ENCODE data around the gene LRRC8A.
A peak's percentile ranks its signal among the peaks of the same experiment; 100 is the strongest.
"Not testable (repeated sequence)": the region's sequence is repeated elsewhere in the genome, so short reads cannot be mapped to it uniquely, and the experiment has no call there.

The LRRC8A gene

DNA sequence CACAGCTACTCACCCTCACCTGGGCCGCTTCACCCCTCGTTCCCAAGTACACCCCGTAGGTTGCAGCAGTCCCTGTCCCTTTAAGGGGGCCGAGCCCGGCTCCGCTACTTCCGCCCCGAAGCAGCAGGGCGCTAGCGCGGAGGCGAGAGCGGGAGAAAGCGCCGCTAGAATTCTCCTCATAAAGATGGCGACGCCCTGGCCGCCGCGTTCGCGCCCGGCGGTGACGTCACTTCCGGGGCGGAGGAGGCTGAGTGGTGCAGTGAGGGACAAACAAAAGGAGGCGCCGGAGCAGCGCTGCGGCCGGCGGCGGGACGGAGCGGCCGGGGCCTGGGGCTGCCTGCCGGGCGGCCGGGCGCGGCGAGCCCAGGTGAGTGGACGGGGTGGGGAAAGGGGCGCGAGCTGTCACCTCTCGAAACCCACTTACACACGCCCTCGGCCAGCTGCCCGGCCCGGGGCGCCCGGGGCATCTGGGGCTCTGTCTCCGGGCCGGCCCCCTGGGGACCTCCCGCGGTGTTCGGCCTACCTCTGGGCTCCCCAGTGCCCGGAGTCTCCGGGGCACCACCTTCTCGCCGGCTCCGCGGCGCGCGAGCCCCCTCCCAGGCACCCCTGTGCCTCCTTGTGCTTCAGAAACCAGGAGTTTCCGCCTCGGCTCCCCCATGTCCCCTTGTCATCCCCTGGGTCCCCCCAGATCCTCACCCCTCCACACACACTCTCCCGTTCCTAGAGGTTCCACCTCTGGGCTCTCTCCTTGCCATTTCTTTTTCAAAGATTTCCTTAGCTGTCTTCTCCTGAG is at the start of gene LRRC8A, which contains the start of gene KYAT1:
LRRC8A (plus strand) TSS at position 250 of the 793 bp plus-strand sequence. CDS start 25,032 bp downstream, outside the sequence.
KYAT1 (minus strand) TSS at position 67 of the 793 bp plus-strand sequence. CDS start 36,545 bp downstream, outside the sequence.
- peak; percentile 99 for DNase-seq (ENCODE audit: low read depth)

DNA sequence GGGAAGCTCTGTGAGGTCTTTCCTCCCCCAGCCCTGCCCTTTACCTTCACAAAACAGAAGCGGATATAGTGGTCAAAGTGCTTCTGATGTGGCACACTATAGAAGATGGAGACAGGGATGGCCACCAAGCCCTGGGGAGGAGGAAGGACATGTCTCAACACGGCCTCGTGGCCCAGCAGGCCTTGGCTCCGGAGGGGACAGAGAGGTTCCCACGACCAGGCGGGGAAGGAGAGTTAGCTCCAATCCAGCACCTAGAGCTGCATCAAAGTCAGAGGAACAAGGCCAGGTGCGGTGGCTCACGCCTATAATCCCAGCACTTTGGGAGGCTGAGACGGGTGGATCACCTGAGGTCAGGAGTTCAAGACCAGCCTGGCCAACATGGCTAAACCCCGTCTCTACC is 48.2 kb upstream of the LRRC8A start:
- no peak for DNase-seq (ENCODE audit: low read depth)

DNA sequence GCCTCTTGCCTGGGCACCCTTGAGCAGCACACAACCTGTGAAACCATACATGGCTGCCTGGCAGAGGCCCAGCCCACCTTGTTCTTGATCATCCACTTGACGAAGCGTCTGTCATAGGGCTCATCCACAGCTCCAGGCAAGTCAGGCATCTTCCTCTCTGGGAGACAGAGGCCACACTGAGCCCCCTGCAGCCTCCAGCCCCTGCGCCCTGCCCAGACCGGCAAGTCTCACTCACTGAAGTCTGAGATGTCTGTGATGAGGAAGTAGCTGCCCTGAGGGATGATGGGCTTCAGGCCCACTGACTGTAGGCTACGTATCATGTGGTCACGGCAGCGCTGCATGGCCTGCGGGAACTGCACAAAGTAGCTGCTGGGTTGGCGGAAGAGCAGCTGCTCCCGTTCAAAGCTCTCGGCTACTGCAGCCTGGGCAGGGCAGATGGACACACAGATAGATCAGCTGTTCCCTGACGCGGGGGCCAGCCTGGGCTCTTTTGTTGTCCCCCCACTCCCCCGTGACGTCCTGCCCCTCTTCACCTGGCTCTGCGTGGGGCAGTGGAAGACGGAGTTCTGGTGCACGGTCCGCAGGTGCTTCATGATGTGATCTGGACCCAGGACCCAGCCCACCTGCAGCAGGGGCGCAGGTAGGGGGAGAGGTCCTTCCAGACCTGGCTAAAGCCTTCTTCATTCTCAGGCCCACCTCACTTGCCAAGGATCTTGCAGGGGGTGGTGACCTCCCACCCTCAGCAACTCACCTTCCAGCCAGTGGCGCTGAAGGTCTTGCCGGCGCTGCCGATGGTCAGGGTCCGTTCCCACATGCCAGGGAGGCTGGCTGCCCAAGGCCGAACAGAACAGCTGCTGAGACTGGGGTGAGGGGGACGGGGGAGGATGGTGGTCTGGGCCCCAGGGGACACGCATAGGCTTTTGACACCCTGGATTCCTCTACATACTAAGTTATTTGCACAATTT is 46.4 kb upstream of the LRRC8A start:
- no peak for DNase-seq (ENCODE audit: low read depth)

DNA sequence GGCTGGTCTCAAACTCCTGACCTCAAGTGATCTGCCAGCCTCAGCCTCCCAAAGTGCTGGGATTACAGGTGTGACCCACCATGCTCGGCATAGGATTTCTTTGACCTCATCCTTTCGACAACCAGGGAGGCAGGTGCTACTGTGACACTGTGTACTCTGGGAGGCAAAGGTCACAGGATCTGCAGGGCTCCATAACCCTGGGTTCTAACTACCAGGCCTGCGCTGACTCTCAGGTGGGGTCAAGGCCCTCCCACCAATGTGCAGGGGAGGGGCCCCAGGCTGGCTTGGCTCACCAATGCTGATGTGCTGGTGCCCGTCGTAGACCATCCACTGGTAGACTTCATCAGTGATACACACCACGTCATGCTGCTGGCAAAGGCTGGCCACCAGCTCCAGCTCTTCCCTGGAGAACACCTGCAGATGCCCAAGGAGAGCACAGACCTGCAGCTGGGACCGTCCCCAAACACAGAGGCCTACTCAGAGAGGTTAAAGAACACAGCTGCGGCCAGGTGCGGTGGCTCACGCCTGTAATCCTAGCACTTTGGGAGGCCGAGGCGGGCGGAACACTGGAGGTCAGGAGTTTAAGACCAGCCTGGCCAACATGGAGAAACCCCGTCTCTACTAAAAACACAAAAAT is 45.3 kb upstream of the LRRC8A start:
- DNase-seq (ENCODE audit: low read depth): no peak

DNA sequence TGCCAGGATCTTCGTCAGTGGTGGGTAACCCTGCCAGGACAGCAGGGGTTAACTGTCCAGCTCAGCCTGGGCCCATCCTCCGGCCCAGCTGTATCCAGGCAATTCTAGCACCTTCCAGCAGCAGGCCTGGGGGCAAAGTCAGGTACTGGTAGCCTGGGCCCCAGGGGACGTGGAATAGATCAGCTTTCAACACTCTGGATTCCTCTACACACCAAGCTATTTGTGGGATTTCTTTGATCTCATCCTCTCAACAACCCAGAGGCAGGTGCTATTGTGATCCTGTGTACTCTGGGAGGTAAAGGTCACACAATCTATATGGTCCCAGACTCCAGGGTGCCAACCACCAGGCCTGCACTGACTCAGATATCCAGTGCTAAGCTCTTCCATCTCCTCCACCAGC is 43.6 kb upstream of the LRRC8A start:
- no peak for DNase-seq (ENCODE audit: low read depth)

DNA sequence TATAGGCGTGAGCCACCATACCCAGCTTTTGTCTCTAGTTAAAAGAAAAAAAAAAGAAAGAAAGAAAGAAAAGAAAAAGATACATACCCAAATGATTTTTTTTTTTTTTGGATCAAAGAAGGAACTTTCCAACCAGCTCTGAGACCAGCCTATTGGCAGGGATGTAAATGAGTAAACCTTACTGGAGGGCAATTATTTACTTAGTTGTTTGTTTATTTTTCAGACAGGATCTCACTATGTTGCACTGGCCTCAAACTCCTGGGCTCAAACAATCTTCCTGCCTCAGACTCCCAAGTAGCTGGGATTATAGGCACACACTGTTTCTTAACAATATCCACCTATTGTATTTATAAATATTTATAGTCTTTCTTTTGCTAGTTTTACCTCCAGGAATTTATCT is 41.4 kb upstream of the LRRC8A start:
- no peak for DNase-seq (ENCODE audit: low read depth)

DNA sequence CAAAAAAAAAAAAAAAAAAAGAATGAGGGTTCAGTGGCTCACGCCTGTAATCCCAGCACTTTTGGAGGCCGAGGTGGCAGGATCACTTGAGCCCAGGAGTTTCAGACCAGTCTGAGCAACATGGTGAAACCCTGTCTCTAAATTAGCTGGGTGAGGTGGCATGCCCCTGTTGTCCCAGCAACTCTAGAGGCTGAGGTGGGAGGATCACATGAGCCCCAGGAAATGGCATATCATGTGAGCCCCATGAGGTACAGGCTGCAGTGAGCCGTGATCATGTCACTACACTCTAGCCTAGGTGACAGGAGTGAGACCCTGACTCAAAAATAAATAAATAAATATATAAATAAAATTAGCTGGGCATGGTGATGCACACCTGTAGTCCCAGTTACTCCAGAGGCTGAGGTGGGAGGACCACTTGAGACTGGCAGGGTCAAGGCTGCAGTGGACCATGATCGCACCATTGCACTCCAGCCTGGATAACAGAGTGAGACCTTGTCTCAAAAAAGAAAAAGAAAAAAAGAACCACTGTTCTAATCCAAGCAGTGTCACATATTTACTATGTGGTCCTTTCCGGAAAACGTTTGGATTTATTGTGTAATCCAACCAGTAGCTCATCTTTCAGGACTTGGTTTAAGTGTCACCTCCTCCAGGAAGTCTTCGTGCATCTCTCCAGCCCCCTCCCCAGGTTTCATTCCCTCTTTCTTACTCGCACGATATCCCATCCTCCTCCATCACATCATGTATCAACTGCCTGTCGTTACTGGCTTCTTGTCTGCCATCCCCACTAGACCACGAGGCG is 40.0 kb upstream of the LRRC8A start:
- no peak for DNase-seq (ENCODE audit: low read depth)

DNA sequence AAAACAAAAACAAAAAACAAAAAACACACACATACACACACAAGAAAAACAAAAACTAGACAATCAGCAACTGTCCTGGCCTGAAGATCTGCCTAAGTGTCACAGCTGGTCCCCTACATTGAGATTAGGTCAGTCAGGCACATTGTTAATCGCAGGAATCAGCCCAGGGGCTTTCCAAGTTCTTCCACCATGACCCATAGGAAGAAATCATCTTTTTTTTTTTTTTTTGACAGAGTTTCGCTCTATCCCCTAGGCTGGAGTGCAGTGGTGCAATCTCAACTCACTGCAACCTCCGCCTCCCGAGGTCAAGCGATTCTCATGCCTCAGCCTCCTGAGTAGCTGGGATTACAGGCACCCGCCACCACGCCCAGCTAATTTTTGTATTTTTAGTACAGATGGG is 38.8 kb upstream of the LRRC8A start:
- DNase-seq (ENCODE audit: low read depth): not testable (repeated sequence)

DNA sequence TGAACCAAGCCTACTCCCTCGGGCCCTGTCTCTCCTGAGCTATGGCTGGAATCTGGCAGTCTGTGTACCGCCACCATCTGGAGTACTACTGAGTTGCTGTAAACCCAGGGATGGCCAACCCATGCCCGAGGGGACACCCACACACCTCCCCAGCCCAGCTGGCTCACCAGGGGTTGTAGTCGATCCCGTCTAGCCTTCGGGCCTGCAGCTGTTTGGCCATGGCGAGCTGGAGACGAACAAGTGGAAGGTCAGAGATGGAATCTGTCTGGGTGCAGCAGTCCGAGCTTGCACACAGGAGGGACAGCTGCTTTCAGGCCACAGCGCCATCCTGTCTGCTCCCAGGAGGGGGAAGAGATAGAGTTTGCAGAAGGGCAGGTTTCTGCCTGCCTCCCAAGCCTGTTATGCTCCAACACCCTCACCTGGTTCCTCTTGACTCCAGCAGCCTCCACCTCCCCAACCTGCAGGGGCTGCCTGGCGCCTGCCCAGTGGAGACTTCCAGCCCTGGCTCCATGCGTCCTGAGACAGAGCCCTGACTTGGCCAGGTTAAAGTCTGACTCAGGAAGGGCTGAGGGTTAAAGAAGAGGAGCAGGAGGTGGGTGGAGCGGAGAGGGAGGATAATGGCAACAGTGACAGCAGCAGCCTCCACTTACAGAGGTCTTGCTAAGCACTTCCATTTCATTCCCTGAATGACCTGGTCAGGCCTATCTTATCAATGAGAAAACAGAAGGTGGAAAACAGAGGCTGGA is 36.6 kb upstream of the LRRC8A start:
- no peak for DNase-seq (ENCODE audit: low read depth)

DNA sequence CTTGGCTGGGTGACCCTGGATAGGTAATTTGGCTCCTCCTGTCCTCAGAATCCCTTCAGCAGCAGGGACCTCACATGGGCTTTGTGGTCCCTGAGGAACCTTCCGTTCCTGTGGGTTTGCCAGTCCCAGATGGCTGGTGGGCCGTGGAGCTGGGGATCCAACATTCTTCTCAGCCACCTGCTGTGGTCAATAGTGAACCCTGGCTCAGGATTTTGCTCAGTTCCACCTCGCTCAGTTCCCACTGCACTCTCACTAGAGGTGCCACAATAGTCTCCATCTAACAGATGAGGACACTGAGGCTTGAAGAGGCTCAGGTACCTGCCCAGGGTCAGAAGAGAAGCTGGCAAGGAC is 35.3 kb upstream of the LRRC8A start:
- no peak for DNase-seq (ENCODE audit: low read depth)

DNA sequence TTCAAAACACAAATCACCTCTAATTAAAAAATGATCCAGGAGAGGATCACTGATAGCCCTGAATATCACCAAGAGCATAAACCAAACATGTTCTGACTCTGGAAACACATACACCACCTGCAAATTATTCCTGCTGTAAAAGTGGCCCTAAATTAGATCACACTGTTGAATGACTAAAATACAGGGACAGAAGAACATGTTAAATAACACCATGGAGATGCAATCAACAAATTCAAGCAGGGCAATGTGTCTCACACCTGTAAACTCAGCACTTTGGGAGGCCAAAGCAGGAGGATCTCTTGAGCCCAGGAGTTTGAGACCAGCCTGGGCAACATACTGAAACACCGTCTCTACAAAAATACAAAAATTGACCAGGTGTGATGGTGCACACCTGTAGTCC is 34.1 kb upstream of the LRRC8A start:
- no peak for DNase-seq (ENCODE audit: low read depth)

DNA sequence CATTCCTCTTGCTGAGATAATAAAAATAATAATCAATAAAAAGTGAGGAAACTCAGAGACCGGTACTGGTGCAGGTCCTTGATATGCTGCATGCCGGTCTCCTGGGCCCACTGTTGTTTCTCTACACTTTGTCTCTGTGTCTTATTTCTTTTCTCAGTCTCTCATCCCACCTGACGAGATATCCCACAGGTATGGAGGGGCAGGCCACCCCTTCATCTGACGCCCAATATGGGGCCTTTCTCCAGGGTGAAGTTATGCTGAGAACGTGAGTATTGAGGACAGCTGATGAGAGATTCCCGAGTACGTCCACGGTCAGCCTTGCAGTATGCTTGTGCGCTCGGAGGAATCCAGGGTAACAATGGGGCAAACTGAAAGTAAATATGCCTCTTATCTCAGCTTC is 30.9 kb upstream of the LRRC8A start:
- not testable (repeated sequence) for DNase-seq (ENCODE audit: low read depth)

DNA sequence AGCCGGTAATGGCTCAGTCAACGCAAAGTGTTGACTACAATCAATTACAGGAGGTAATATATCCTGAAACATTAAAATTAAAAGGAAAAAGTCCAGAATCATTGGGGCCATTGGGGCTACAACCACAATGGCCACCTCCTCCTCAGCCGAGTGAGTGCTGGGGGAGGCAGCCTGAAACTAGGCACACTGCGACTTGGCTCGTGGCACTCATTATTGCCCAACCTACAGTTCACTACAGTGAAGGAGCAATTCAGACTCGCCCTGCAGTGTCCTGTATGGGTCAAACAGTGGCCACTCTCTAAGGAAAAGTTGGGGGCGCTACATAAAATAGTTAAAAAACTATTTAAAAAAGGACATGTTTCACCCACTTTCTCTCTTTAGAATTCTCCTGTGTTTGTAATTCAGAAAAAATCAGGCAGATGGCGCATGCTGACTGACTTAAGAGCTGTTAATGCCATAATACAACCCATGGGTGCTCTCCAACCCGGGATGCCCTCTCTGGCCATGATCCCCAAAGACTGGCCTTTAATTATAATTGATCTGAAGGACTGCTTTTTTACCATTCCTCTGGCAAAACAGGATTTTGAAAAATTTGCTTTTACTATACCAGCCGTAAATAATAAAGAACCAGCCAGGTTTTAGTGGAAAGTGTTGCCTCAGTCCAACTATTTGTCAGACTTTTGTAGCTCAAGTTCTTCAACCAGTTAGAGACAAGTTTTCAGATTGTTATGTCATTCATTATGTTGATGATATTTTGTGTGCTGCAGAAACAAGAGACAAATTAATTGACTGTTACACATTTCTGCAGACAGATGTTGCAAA is 29.9 kb upstream of the LRRC8A start:
- not testable (repeated sequence) for DNase-seq (ENCODE audit: low read depth)

DNA sequence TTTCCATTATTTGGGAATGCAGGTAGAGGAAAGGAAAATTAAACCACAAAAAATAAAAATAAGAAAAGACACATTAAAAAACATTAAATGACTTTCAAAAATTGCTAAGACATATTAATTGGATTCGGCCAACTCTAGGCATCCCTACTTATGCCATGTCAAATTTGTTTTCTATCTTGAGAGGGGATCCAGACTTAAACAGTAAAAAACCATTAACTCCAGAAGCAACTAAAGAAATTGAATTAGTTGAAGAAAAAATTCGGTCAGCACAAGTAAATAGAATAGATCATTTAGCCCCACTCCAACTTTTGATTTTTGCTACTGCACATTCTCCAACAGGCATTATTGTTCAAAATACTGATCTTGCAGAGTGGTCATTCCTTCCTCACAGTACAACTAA is 29.3 kb upstream of the LRRC8A start:
- DNase-seq (ENCODE audit: low read depth): not testable (repeated sequence)

DNA sequence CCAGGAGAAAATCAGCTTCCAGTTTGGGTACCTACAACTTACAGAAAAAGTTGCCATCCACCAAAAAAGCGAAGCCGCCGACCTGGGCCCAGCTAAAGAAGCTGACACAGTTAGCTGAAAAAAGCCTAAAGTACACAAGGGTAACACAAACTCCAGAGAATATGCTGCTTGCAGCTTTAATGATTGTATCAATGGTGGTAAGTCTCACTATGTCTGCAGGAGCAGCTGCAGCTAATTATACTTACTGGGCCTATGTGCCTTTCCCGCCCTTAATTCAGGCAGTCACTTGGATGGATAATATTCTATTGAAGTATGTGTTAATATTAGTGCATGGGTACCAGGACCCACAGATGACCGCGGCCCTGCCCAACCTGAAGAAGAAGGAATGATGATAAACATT is 27.5 kb upstream of the LRRC8A start:
- not testable (repeated sequence) for DNase-seq (ENCODE audit: low read depth)

DNA sequence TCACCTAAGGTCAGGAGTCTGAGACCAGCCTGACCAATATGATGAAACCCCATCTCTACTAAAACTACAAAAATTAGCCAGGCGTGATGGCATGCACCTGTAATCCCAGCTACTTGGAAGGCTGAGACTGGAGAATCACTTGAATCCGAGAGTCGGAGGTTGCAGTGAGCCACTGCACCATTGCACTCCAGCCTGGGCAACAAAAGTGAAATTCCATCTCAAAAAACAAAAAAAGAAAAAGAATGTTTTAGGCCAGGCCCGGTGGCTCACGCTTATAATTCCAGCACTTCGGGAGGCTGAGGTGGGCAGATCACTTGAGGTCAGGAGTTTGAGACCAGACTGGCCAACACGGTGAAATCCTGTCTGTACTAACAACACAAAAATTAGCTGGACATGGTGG is 23.5 kb upstream of the LRRC8A start:
- DNase-seq (ENCODE audit: low read depth): not testable (repeated sequence)

DNA sequence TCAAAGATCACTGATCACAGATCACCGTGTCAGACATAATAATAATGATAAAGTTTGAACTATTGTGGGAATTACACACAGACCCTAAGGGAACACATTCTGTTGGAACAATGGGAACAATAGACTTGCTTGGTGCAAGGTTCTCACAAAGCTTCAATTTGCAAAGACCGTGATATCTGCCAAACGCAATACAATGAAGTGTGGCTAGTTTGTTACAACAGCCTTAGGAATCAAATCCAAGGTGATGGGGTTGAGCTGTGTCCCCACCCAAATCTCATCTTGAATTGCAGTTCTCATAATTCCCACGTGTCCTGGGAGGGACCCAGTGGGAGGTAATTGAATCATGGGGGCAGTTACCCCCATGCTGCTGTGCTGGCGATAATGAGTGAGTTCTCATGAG is 21.0 kb upstream of the LRRC8A start:
- DNase-seq (ENCODE audit: low read depth): no peak

DNA sequence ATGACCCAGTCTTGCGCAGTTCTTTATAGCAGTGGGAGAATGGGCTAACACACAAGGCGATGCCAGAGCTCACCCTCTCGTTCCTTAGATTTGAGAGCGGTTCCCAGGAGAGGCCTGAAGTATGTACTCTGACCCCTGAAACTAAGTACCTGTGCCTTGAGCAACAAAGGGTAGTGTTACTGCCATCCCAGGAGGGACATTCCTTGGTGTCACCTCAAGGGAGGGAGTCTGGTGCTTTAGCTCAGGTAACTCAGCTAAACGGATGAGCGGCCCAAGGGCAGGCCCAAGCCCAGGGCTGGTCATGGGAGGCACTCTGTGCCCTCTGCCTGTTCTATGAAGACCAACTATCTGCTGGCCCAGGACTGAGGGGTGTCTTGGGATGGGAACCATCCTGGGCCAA is 20.4 kb upstream of the LRRC8A start:
- DNase-seq (ENCODE audit: low read depth): no peak

DNA sequence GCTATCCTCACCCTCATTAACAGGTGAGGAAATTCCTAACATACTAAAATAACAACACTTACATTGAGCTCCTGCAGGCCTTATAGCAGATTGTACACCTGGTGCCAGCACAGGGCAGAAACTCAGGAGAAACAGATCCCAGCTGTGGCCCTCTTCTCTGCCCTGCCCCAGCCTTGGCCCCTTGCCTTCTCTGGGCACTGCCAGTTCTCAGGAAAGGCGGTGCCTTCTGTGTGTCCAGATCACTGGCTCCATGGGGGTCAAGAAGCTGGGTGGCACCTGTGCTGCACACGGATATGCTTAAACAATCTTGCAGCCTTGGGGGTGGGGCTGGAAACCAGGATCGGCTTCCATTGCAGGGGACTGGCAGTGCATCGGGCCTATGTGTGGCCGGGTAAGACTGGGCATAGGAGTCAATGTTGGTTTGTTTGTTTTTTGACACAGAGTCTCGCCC is 19.5 kb upstream of the LRRC8A start:
- no peak for DNase-seq (ENCODE audit: low read depth)

DNA sequence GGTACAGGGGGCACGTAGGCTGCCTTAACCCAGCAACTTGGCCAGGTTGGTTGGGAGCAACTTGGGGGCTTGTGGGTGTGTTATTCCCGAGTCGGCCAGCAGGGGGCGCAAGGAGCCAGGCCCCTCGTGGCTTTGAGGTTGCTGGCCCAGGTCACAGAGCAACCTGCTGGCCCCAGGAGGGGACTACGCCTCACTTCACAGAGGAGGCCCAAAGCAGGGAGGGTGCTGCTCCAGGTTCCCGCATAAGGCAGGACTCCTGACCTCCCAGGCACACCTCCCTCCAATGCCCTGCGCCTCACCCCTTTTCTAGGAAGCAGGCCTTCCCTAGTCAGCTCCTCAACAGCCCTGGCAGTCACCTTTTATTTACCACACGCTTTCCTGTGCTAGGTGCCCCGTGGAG is 18.3 kb upstream of the LRRC8A start:
- DNase-seq (ENCODE audit: low read depth): peak; percentile 81
